NCI-H1092 treated with DMSO at 0.1 percent for 48 hours (cell line): ENCODE data around the gene MFN1.

Experiments used
- DNase-seq: peaks from one replicate; lab custom pipeline; 2025; lab: John Stamatoyannopoulos, UW

The MFN1 gene

DNA sequence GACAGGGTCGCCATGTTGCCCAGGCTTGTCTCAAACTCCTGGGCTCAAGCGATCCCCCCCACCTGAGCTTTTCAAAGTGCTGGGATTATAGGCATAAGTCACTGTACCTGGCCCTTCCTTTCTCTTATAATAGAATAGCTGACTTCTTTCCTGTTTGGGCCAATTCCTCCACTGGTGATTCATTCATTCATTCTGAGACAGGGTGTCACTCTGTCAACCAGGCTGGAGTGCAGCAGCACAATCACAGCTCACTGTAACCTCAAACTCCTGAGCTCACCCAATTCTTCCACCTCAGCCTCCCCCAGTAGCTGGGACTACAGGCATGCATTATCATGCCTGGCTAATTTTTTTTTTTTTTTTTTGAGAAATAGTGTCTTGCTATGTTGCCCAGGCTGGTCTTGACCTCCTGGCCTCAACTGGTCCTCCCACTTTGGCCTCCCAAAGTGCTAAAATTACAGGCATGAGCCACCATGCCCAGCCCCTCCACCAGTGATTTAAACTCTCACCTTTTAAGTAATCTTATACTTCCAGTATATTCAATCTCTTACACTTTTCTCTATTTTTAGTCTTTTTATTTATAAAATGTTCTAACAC is 82.9 kb downstream of the MFN1 start:
- no peak for DNase-seq

DNA sequence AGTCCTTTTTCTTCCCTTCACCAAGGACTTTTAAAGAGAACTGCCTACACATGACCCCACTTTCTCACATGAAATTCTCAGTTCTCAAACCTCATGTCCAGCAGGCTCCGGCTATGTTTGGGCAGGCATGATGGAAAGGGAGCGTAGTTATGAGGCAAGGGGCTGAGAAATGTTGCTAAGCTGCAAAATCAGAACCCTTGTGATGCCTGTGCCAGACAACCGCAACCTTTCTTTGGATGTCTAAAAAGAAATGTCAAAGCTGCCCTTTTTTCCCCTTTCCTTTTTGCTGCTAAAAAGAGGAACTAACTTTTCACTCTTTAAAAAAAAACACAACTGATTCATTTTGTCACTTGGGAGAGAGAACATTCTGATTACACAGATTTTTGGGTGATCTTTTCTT is 84.5 kb downstream of the MFN1 start:
- DNase-seq: no peak

DNA sequence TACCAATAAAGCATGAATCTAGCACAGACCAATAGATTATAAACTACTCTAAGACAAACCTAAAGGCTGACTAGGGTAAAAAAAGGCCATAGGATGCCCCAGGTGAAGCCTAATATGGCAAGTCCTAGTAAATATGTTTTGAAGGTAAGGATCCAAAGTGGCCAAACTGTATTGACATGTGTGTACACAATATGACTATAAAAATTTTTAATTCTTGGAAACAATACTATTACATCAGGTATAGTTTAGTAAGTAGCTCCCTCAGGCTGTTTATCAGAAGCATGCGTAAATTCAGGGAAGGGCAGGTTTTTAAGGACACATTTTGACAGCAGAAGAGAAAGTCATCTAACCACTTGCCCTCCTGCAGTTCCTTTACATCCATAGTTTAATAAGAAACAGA is 84.9 kb downstream of the MFN1 start:
- no peak for DNase-seq

DNA sequence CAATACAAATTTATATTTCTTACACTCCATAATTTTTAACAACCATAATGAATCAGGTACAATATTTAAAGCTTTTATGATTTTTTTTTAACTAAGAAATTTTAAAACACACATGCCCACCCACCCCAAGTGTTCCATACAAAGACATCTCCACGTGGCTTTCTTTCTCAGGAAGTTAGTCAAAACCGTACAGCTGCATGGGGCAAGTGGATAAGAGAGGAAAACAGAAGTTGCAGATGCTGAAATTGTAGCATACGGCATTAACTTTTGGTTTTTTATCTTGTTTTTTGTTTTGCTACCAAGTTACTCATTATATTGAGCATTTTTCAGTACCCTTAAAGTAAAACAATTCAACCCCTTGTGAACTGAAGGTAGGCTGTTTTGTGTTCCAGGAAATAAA is 89.0 kb downstream of the MFN1 start:
- no peak for DNase-seq

DNA sequence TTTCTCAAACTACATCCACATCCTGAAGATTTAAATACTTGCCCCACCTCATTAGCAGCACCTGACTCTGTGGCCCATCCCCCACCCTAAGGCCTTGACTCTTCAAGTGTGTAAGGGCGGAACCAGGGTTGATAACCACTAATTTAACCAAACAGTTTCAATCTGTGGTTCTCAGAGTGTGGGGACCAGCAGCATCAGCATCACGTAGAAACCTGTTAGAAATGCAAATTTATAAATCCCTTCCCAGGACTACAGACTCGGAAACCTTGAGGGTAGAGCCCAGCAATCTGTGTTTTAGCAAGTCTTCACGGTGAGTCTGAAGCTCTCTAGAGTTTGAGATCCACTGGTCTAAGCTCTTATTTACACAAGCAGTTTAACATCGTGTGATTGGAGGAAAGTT is 91.3 kb downstream of the MFN1 start:
- DNase-seq: no peak
